SJCRH30 (cell line): Measurements from ENCODE around the gene FBRS. TPM values are rescaled to one million over a fixed set of nuclear protein-coding genes. Genes with fewer than 3 reads are reported as not detected.
A peak's percentile ranks its signal among the peaks of the same experiment; 100 is the strongest.

ENCODE experiments used
- DNase-seq, 2 experiments: peaks; one replicate each; pipeline ENCODE4 v3.0.0-alpha.2; 2015 to 2020
- H3K27ac ChIP-seq: fragments of 250-450 bp; sonication (Bioruptor Pico); 2 replicates; pipeline ENCODE4 v1.5.1; 2020; ENCODE audit warnings: mild to moderate bottlenecking, moderate library complexity
- H3K27me3 ChIP-seq: fragments of 250-450 bp; sonication (Bioruptor Pico); 2 replicates; pipeline ENCODE4 v1.5.1; 2020; ENCODE audit warnings: mild to moderate bottlenecking, moderate library complexity
- H3K36me3 ChIP-seq: fragments of 250-450 bp; sonication (Bioruptor Pico); 2 replicates; pipeline ENCODE4 v1.5.1; 2020; ENCODE audit warnings: mild to moderate bottlenecking, moderate library complexity
- H3K4me1 ChIP-seq: fragments of 250-450 bp; sonication (Bioruptor Pico); 2 replicates; pipeline ENCODE4 v1.5.1; 2020; ENCODE audit warnings: mild to moderate bottlenecking, moderate library complexity
- H3K4me3 ChIP-seq: fragments of 250-450 bp; sonication (Bioruptor Pico); 2 replicates; pipeline ENCODE4 v1.5.1; 2020; ENCODE audit warnings: mild to moderate bottlenecking, moderate library complexity
- H3K9me3 ChIP-seq: fragments of 250-450 bp; sonication (Bioruptor Pico); replicated peaks from 2 replicates; pipeline ENCODE4 v1.5.1; 2020; ENCODE audit warnings: mild to moderate bottlenecking, moderate library complexity
- total RNA-seq: library from RNA; depleted of rRNA; stranded (reverse); fragments of >200 nt; shearing (Covaris generic); gene quantifications from 2 replicates; pipeline ENCODE4 v1.2.3, GENCODE V29; 2014

Gene FBRS
- total RNA-seq, 1 experiment from 2014 or later = 21.1 TPM

- no peaks in the 10 kb centered on the region for H3K4me1 ChIP-seq
Observed at GRCh38 chr16:30652718-30653117, 5.5 kb upstream of the FBRS start.

GRCh38 chr16:30654856-30655255, 3.4 kb upstream of the FBRS start:
- H3K27me3 ChIP-seq = no peaks in the 10 kb centered on the region
- H3K4me1 ChIP-seq = no peaks in the 10 kb centered on the region
- no peak overlapping the region for H3K27ac ChIP-seq
- no peaks in the 10 kb centered on the region for H3K36me3 ChIP-seq
- no peaks in the 10 kb centered on the region for H3K9me3 ChIP-seq
- DNase-seq = no peak
- H3K4me3 ChIP-seq = no peak overlapping the region

More at GRCh38 chr16:30652718-30653117, 5.5 kb upstream of the FBRS start:
- H3K27me3 ChIP-seq = no peaks in the 10 kb centered on the region
- H3K4me3 ChIP-seq = no peak overlapping the region
- H3K27ac ChIP-seq = no peak overlapping the region
- no peak for DNase-seq
- H3K36me3 ChIP-seq = no peaks in the 10 kb centered on the region
- no peaks in the 10 kb centered on the region for H3K9me3 ChIP-seq

GRCh38 chr16:30655815-30656347, 2.4 kb upstream of the FBRS start:
- no peaks in the 10 kb centered on the region for H3K36me3 ChIP-seq
- no peaks in the 10 kb centered on the region for H3K9me3 ChIP-seq
- H3K4me1 ChIP-seq = peaks cover 5% of the 10 kb centered on the region; the same call in 1 of the 2 replicates
- no peak overlapping the region for H3K4me3 ChIP-seq
- no peaks in the 10 kb centered on the region for H3K27me3 ChIP-seq
- H3K27ac ChIP-seq = no peak overlapping the region
- no peak for DNase-seq

- DNase-seq = no peak
- Histone ChIP-seq H3K9me3 (no peaks in the 10 kb centered on the region), H3K36me3 (no peaks in the 10 kb centered on the region), H3K27me3 (no peaks in the 10 kb centered on the region), H3K27ac (no peak overlapping the region), H3K4me3 (no peak overlapping the region), H3K4me1 (peaks cover 5% of the 10 kb centered on the region; the same call in 1 of the 2 replicates)
Observed at GRCh38 chr16:30656388-30656787, 1.8 kb upstream of the FBRS start.

GRCh38 chr16:30656974-30657865, 1.0 kb upstream of the FBRS start:
- no peak overlapping the region for H3K27ac ChIP-seq
- H3K27me3 ChIP-seq = no peaks in the 10 kb centered on the region
- no peak for DNase-seq
- no peaks in the 10 kb centered on the region for H3K9me3 ChIP-seq
- H3K4me3 ChIP-seq = peak overlapping the region; percentile 49
- peaks cover 5% of the 10 kb centered on the region; the same call in 1 of the 2 replicates for H3K4me1 ChIP-seq
- 0 out of 2 replicates have a peak, but pooled peaks cover 3% of the 10 kb centered on the region for H3K36me3 ChIP-seq

GRCh38 chr16:30658731-30659506, 688 bp downstream of the FBRS start:
- Histone ChIP-seq H3K4me3 (peak overlapping the region; percentile 67), H3K36me3 (peaks cover 15% of the 10 kb centered on the region), H3K27ac (peak overlapping the region; percentile 56), H3K4me1 (peaks cover 5% of the 10 kb centered on the region; the same call in 1 of the 2 replicates), H3K27me3 (no peaks in the 10 kb centered on the region), H3K9me3 (no peaks in the 10 kb centered on the region)
- peak in 1 of 2 experiments; percentile 84 for DNase-seq

- peaks cover 15% of the 10 kb centered on the region for H3K36me3 ChIP-seq
- peak overlapping the region; percentile 67 for H3K4me3 ChIP-seq
- no peak for DNase-seq
- no peaks in the 10 kb centered on the region for H3K9me3 ChIP-seq
- H3K4me1 ChIP-seq = peaks cover 5% of the 10 kb centered on the region; the same call in 1 of the 2 replicates
- H3K27me3 ChIP-seq = no peaks in the 10 kb centered on the region
- no peak overlapping the region for H3K27ac ChIP-seq
Observed at GRCh38 chr16:30659507-30660423, 1.5 kb downstream of the FBRS start.

- no peaks in the 10 kb centered on the region for H3K9me3 ChIP-seq
- no peaks in the 10 kb centered on the region for H3K27me3 ChIP-seq
- H3K36me3 ChIP-seq = peaks cover 19% of the 10 kb centered on the region
- peak overlapping the region; percentile 67 for H3K4me3 ChIP-seq
- peaks cover 5% of the 10 kb centered on the region; the same call in 1 of the 2 replicates for H3K4me1 ChIP-seq
- DNase-seq = no peak
- H3K27ac ChIP-seq = no peak overlapping the region
Observed at GRCh38 chr16:30660424-30661261, 2.4 kb downstream of the FBRS start.

- no peaks in the 10 kb centered on the region for H3K27me3 ChIP-seq
- H3K36me3 ChIP-seq = peaks cover 32% of the 10 kb centered on the region
Observed at GRCh38 chr16:30662449-30662848, 4.2 kb downstream of the FBRS start.

GRCh38 chr16:30663038-30663437, 4.8 kb downstream of the FBRS start:
- H3K9me3 ChIP-seq = no peaks in the 10 kb centered on the region
- H3K27ac ChIP-seq = no peak overlapping the region
- H3K4me1 ChIP-seq = peaks cover 5% of the 10 kb centered on the region; the same call in 1 of the 2 replicates
- peaks cover 38% of the 10 kb centered on the region for H3K36me3 ChIP-seq
- no peak overlapping the region for H3K4me3 ChIP-seq
- DNase-seq = no peak
- H3K27me3 ChIP-seq = no peaks in the 10 kb centered on the region

More at GRCh38 chr16:30662449-30662848, 4.2 kb downstream of the FBRS start:
- H3K4me1 ChIP-seq = peaks cover 5% of the 10 kb centered on the region; the same call in 1 of the 2 replicates
- H3K4me3 ChIP-seq = no peak overlapping the region
- H3K27ac ChIP-seq = no peak overlapping the region
- DNase-seq = no peak
- no peaks in the 10 kb centered on the region for H3K9me3 ChIP-seq

GRCh38 chr16:30663820-30664219, 5.6 kb downstream of the FBRS start:
- Histone ChIP-seq H3K9me3 (no peaks in the 10 kb centered on the region), H3K4me1 (peaks cover 5% of the 10 kb centered on the region; the same call in 1 of the 2 replicates), H3K27ac (no peak overlapping the region), H3K4me3 (no peak overlapping the region), H3K36me3 (peaks cover 45% of the 10 kb centered on the region), H3K27me3 (no peaks in the 10 kb centered on the region)
- no peak for DNase-seq

GRCh38 chr16:30664616-30665109, 6.4 kb downstream of the FBRS start:
- Histone ChIP-seq H3K36me3 (peaks cover 48% of the 10 kb centered on the region), H3K27me3 (no peaks in the 10 kb centered on the region), H3K4me3 (no peak overlapping the region), H3K4me1 (peaks cover 5% of the 10 kb centered on the region; the same call in 1 of the 2 replicates), H3K27ac (no peak overlapping the region), H3K9me3 (no peaks in the 10 kb centered on the region)
- no peak for DNase-seq
